Spleen (tissue), 11 donors: ENCODE results near the gene DLG2. TPM values are rescaled to one million over a fixed set of nuclear protein-coding genes. Genes with fewer than 3 reads are reported as not detected.

Experiments
- DNase-seq: peaks from one replicate; pipeline ENCODE4 v3.0.0-alpha.2; 2020
- H3K27ac ChIP-seq, 8 donors: fragments of 200-600 bp; sonication (generic) in 7 of 8; 1 replicate in 4 of 8; 2 replicates in 4 of 8; pipeline versions ENCODE4 v1.5.0 to v1.8.0; 2016 to 2021; ENCODE audit warnings: inconsistent platforms in 4 of 8, mild to moderate bottlenecking in 4 of 8, moderate library complexity in 1 of 8
- H3K27me3 ChIP-seq, 7 donors: fragments of 200-600 bp; sonication (generic) in 6 of 7; replicated peaks in 1 of 7; 1 replicate in 4 of 7; 2 replicates in 3 of 7; pipeline versions ENCODE4 v1.5.0 to v1.8.0; 2016 to 2021; ENCODE audit warnings: inconsistent platforms in 3 of 7, mild to moderate bottlenecking in 1 of 7
- H3K36me3 ChIP-seq, 6 donors: fragments of 200-600 bp; sonication (generic) in 5 of 6; 1 replicate in 4 of 6; 2 replicates in 2 of 6; pipeline versions ENCODE4 v1.5.0 to v1.8.0; 2016 to 2021; ENCODE audit warnings: inconsistent platforms in 2 of 6
- H3K4me1 ChIP-seq, 6 donors: fragments of 200-600 bp; sonication (generic) in 5 of 6; 1 replicate in 3 of 6; 2 replicates in 3 of 6; pipeline versions ENCODE4 v1.5.0 to v1.8.0; 2016 to 2021; ENCODE audit warnings: inconsistent platforms in 3 of 6
- H3K4me3 ChIP-seq, 8 donors: fragments of 200-600 bp; sonication (generic) in 7 of 8; 1 replicate in 4 of 8; 2 replicates in 4 of 8; pipeline versions ENCODE4 v1.5.0 to v1.8.0; 2016 to 2021; ENCODE audit warnings: inconsistent platforms in 4 of 8, mild to moderate bottlenecking in 4 of 8, moderate library complexity in 2 of 8
- H3K9me3 ChIP-seq, 8 donors: fragments of 200-600 bp; sonication (generic) in 7 of 8; 1 replicate in 4 of 8; 2 replicates in 4 of 8; pipeline versions ENCODE4 v1.5.0 to v1.8.0; 2016 to 2021; ENCODE audit warnings: inconsistent platforms in 4 of 8
- POLR2A ChIP-seq, 3 donors: fragments of 450-650 bp; IDR thresholded peaks; one replicate each; pipeline ENCODE4 v1.5.1; 2017; ENCODE audit warnings: antibody characterized with exemption in 3 of 3, mild to moderate bottlenecking in 1 of 3
- POLR2AphosphoS5 ChIP-seq, 3 donors: sonication (generic); formaldehyde crosslinking; IDR thresholded peaks; one replicate each; pipeline ENCODE4 v1.5.1; 2017; ENCODE audit warnings: antibody characterized with exemption in 3 of 3
- WGBS, 5 donors: extraction: QIAGEN DNeasy Blood & Tissue Kit in 3 of 5; methylation state at CpG; one replicate each; pipeline versions ENCODE4 v1.1.5 to v1.1.7; 2013 to 2018; 5-methylcytosine and 5-hydroxymethylcytosine counted together
- intact Hi-C: fragments of 100-400 bp; cut with DNase I; formaldehyde crosslinking; loops from one replicate; pipeline ENCODE4 v1.15.0; 2023; ENCODE audit warnings: low total_unique reads
- polyA plus RNA-seq, 3 donors: library from polyadenylated mRNA; stranded (reverse); fragments of 200-250 nt; gene quantifications; one replicate each; pipeline ENCODE4 v1.2.1, GENCODE V29; 2013
- total RNA-seq, 7 donors: library from RNA; depleted of rRNA in 3 of 7; stranded (reverse); fragments of >200 nt in 3 of 7; fragmentation: NEBNext Ultra II Directional in 4 of 7; extraction: Animal tissue kit (Norgen Biotek cat#: 25700) in 4 of 7; gene quantifications; one replicate each; pipeline versions ENCODE4 v1.1.0 to v1.2.1, GENCODE V29; 2016 to 2021
- TF ChIP-seq, protein P1 (sequence below), 11 experiments: fragments of 200-600 bp in 7 of 11; fragments of 450-650 bp in 4 of 11; sonication (generic) in 4 of 11; IDR thresholded peaks in 8 of 11; conservative IDR thresholded peaks in 3 of 11; 1 replicate in 7 of 11; 2 replicates in 4 of 11; pipeline versions ENCODE4 v1.4.0 to v1.8.0; 2016 to 2021; ENCODE audit warnings: antibody characterized with exemption in 11 of 11, inconsistent platforms in 4 of 11, mild to moderate bottlenecking in 1 of 11
- donor health status: healthy with polysubstance abuse.
- donor health status: DM: no; HTN: no; CAD: no; lungs with moderate emphysema.
- donor health status: DM: no; HTN: no; CAD: no.
- donor health status: Bipolar disorder and iron deficiency.
- donor health status: healthy.
- donor health status: DM: no; HTN: no; CAD: no.
- donor health status: DM: yes; HTN: yes; CAD: no.

The DLG2 gene
- total and polyA plus RNA-seq, 10 donors: 0.43 to 12.7 (median 7.9) TPM

DNA sequence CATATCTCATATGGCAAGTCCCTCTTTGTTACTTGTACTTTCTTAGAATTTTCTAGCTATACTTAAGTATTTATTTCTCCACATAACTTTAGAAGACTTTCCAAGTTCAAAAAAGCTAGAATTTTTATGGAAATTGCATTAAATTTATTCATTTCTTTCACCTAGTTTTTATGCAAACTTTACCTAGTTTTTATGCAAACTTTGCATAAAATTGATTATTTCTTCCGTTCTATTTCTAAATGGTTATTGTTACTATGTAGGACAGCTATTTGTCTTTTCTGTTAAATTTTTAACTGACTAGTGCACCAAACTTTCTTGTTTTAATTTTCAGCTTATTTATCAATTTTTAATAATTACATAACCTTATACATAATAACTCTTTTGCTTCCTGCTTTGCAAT is 41.0 kb upstream of the DLG2 start:
- H3K36me3 ChIP-seq: no peaks in the 10 kb centered on the region
- WGBS, 5 donors: 92 to 95% (median 94%) methylated on average over 1 of the region's 1 CpG
- TF ChIP-seq, protein P1, sequence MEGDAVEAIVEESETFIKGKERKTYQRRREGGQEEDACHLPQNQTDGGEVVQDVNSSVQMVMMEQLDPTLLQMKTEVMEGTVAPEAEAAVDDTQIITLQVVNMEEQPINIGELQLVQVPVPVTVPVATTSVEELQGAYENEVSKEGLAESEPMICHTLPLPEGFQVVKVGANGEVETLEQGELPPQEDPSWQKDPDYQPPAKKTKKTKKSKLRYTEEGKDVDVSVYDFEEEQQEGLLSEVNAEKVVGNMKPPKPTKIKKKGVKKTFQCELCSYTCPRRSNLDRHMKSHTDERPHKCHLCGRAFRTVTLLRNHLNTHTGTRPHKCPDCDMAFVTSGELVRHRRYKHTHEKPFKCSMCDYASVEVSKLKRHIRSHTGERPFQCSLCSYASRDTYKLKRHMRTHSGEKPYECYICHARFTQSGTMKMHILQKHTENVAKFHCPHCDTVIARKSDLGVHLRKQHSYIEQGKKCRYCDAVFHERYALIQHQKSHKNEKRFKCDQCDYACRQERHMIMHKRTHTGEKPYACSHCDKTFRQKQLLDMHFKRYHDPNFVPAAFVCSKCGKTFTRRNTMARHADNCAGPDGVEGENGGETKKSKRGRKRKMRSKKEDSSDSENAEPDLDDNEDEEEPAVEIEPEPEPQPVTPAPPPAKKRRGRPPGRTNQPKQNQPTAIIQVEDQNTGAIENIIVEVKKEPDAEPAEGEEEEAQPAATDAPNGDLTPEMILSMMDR (IDR thresholded peaks at IDR 0.05 in 8 of 11, conservative IDR thresholded peaks at IDR 0.05 in 3 of 11): no peak
- no peak for TF ChIP-seq POLR2A (IDR thresholded peaks at IDR 0.05)
- no peak for TF ChIP-seq POLR2AphosphoS5 (IDR thresholded peaks at IDR 0.05)
- peaks cover 3 to 17% (median 11%) of the 10 kb centered on the region in 6 donors for H3K4me1 ChIP-seq
- no peaks in the 10 kb centered on the region for H3K27me3 ChIP-seq
- H3K4me3 ChIP-seq: no peak overlapping the region
- H3K9me3 ChIP-seq: no peaks in the 10 kb centered on the region
- intact Hi-C loops: no loop called here
- no peak for DNase-seq
- H3K27ac ChIP-seq: no peak overlapping the region

GRCh38 chr11:85666687-85667086 is 39.5 kb upstream of the DLG2 start:
- intact Hi-C loops: no loop called here
- Histone ChIP-seq H3K4me1 (peaks cover 12 to 32% (median 26%) of the 10 kb centered on the region in 6 donors), H3K4me3 (no peak overlapping the region), H3K27ac (no peak overlapping the region), H3K27me3 (no peaks in the 10 kb centered on the region), H3K36me3 (peaks cover 0 to 11% (median 0%) of the 10 kb centered on the region in 6 donors), H3K9me3 (no peaks in the 10 kb centered on the region)
- 89 to 95% (median 93%) methylated on average over 3 of the region's 3 CpGs for WGBS, 5 donors
- no peak for TF ChIP-seq POLR2A (IDR thresholded peaks at IDR 0.05)
- TF ChIP-seq, protein P1 (IDR thresholded peaks at IDR 0.05 in 8 of 11, conservative IDR thresholded peaks at IDR 0.05 in 3 of 11): no peak
- TF ChIP-seq POLR2AphosphoS5 (IDR thresholded peaks at IDR 0.05): no peak
- no peak for DNase-seq

DNA sequence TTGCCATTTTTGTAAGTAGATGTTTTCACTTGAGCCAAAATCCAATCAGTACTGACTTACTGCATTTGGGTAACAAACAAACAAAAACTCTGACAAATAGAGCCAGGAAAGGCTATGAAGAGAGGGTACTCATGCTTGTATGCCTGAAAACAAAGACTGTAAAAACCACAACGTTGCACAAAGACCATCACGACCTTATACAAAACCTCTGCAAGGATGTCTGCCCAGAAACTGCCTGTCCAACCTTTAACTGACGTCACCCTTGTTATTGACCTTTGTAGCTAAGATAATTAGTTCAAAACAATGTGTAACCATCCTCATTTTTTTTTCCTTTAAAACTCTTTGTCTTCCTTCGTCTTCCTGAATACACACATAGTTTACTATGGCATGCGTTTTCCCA is 38.6 kb upstream of the DLG2 start:
- intact Hi-C loops: no loop called here
- DNase-seq: no peak
- peak overlapping the region in 2 of 8 donors; percentile 89 to 90 for H3K4me3 ChIP-seq
- H3K27me3 ChIP-seq: no peaks in the 10 kb centered on the region
- peak overlapping the region in 7 of 8 donors; percentile 98 to 99 (median 98) for H3K27ac ChIP-seq
- peaks cover 21 to 41% (median 36%) of the 10 kb centered on the region in 6 donors for H3K4me1 ChIP-seq
- whole genome bisulfite sequencing, 5 donors: 61 to 79% (median 65%) methylated on average over 5 of the region's 5 CpGs
- TF ChIP-seq POLR2AphosphoS5 (IDR thresholded peaks at IDR 0.05) (no peak), POLR2A (IDR thresholded peaks at IDR 0.05) (no peak)
- TF ChIP-seq, protein P1 (IDR thresholded peaks at IDR 0.05 in 8 of 11, conservative IDR thresholded peaks at IDR 0.05 in 3 of 11): no peak
- peaks cover 0 to 17% (median 0%) of the 10 kb centered on the region in 6 donors for H3K36me3 ChIP-seq
- H3K9me3 ChIP-seq: no peaks in the 10 kb centered on the region

DNA sequence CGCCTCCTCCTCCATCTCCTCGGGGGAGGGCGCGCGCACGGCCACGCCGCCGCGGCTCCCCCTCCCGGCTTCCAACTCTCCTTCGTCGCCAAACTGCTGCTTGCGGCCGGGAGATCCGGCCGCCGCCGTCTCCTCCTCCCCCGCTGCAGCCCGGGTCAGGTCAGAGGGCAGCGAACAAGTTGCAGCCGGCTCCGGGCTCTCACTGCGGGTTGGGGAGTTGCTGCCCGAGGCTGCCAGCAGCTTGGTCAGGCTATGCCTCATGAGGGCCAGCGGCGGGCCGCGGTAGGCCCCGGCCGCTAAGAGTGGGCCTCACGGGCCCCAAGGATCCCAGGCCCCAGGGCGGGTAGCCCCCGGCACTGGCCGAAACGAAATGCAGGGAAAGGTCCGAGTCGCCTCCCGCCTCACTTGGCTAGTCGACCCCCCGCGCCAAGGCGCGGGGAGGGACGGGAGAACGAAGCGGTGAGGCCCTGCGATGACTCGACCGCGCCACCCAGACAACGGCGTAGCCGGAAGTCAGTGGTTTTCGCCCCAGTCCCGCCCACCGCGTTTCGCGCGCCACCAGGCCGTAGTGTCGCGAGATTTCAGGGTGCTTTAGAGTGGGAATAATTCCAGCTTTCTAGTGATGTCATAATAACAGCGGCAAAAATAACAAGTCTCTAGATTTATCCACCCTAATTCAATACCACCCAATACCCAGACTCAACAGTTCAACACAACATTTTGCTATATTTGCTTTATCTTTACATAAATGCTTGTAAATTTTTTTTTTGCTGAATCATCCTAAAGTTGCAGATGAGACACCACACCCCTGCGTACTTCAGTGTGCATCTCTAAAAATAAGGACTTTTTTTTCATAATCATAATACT is 37.7 kb upstream of the DLG2 start, which contains the start of gene CREBZF:
Gene CREBZF, minus strand, starts transcription at position 515 of the 867 bp plus-strand sequence. Its CDS starts 254 bp downstream, at position 261.
- Histone ChIP-seq H3K4me1 (peaks cover 30 to 50% (median 44%) of the 10 kb centered on the region in 6 donors), H3K36me3 (peaks cover 0 to 26% (median 3%) of the 10 kb centered on the region in 6 donors), H3K27me3 (no peaks in the 10 kb centered on the region), H3K4me3 (peak within 1 kb of the TSS; percentile 74 to 94 (median 86)), H3K9me3 (no peaks in the 10 kb centered on the region), H3K27ac (peak within 1 kb of the TSS; percentile 98 to 99 (median 98))
- DNase-seq: peak; percentile 97
- intact Hi-C loops: no loop called here
- TF ChIP-seq POLR2AphosphoS5 (IDR thresholded peaks at IDR 0.05) (peak; percentile 98 to 99 (median 98)), POLR2A (IDR thresholded peaks at IDR 0.05) (peak in 2 of 3 donors; percentile 78 to 92)
- TF ChIP-seq, protein P1 (IDR thresholded peaks at IDR 0.05 in 8 of 11, conservative IDR thresholded peaks at IDR 0.05 in 3 of 11): peak in 5 of 11 experiments; percentile 27 to 50 (median 38)
- WGBS, 5 donors: 0 to 1% (median 1%) methylated on average over 18 to 67 of the region's 67 CpGs
